ENCODE measurements around the gene PRRT1B.

DNA sequence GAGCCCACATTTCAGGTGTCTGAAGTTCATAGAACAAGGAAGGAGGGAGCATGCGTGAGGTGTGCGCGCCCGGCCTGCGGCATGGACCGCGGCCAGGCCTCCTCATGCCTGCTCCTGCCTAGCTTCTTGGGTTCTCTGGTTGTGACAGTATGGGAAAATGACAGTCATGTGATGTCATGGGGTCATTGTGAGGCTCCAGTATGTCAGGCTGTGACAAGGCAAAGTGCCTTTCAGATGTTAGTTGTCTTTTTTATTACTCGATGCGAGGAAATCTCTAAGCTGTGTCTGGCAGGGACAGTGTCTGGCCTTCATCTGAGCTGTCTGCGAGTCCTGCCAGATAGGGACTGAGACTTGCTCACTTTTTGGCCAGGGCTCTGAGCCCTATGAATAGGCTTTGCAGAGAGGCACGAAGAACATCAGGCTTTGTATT, 27.5 kb upstream of the PRRT1B start:
- TF ChIP-seq POLR2AphosphoS5 (IDR thresholded peaks at IDR 0.05; ENCODE audit: borderline replicate concordance, low read depth, low read length) (no peak), EZH2 (IDR thresholded peaks at IDR 0.05) (no peak), FOXP2 (optimal IDR thresholded peaks at IDR 0.05; ENCODE audit: control extremely low read depth, extremely low read length, insufficient read depth) (no peak)
